ACC112 (cell line): ENCODE measurements around the gene UBE2Q2.
"Not testable (repeated sequence)": the region's sequence is repeated elsewhere in the genome, so short reads cannot be mapped to it uniquely, and the experiment has no call there.

Experiments used
- H2AFZ ChIP-seq: fragments of 200-600 bp; sonication (generic); one replicate; pipeline ENCODE4 v1.6.0; 2017; ENCODE audit warnings: antibody characterized with exemption, low read length; ENCODE audit not compliant: unreplicated experiment
- H3K27ac ChIP-seq: fragments of 200-600 bp; sonication (generic); 2 replicates; pipeline ENCODE4 v1.5.1; 2014; ENCODE audit warnings: low read depth, mild to moderate bottlenecking, antibody characterized with exemption, low read length, moderate library complexity
- H3K27me3 ChIP-seq: fragments of 200-600 bp; sonication (generic); 2 replicates; pipeline ENCODE4 v1.6.1; 2014; ENCODE audit warnings: mild to moderate bottlenecking, antibody characterized with exemption, low read length, moderate library complexity, mixed read lengths; ENCODE audit not compliant: insufficient read depth
- H3K36me3 ChIP-seq: fragments of 200-600 bp; sonication (generic); 2 replicates; pipeline ENCODE4 v1.6.1; 2016; ENCODE audit warnings: mild to moderate bottlenecking, antibody characterized with exemption, low read length, moderate library complexity, mixed read lengths; ENCODE audit not compliant: insufficient read depth
- H3K4me1 ChIP-seq: fragments of 200-600 bp; sonication (generic); one replicate; pipeline ENCODE4 v1.6.1; 2016; ENCODE audit warnings: low read length, mixed read lengths; ENCODE audit not compliant: insufficient read depth, unreplicated experiment, control insufficient read depth
- H3K4me3 ChIP-seq: fragments of 200-600 bp; sonication (generic); 2 replicates; pipeline ENCODE4 v1.5.1; 2014; ENCODE audit warnings: mild to moderate bottlenecking, low read depth, low read length
- H3K79me2 ChIP-seq: fragments of 200-600 bp; sonication (generic); one replicate; pipeline ENCODE4 v1.6.0; 2016; ENCODE audit warnings: low read length; ENCODE audit not compliant: control insufficient read depth, unreplicated experiment, insufficient read depth

UBE2Q2 gene

DNA sequence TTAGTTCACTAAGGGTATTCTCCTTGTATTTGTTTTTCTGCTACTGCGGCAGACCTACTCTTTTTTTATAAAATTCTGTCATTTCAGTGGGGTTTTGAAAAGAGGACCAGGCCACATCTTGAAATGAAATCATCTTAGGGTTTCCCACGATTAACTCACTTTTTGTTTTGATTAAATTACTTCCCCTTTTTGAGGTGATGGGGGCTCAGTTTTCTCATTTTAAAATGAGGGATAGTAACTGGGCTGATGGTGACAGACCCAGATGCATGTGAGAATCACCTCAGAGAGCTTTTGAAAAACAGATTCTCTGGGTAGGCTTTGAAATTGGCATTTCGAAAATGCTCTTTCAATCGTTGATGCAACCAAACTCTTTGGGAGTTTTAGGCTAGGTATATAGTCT lies 24.2 kb downstream of the UBE2Q2 start:
- Histone ChIP-seq H3K27me3 (no peaks in the 10 kb centered on the region), H3K36me3 (peaks cover 4% of the 10 kb centered on the region), H3K27ac (no peak overlapping the region), H2AFZ (no peak overlapping the region), H3K79me2 (peaks cover 23% of the 10 kb centered on the region), H3K4me1 (peaks cover 6% of the 10 kb centered on the region), H3K4me3 (no peak overlapping the region)

DNA sequence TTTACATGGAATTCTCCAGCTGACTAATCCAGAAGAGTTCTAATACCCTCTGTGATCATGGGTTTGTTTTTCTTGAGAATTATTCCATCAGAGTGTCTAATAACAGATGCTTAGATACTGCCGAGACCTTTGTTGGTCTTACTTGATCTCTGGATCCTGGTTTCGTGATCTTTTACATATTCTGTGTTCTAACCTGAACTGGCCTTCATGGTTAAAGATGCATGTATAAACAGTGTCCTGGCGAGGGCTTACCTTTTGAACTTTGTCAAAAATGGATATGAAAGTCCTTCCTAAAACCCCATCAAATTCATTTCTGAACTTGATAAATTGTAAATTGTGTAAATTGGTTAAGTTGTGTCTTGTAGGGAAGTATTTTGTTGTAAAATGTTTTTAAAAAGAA lies 24.8 kb downstream of the UBE2Q2 start:
- no peak overlapping the region for H3K4me3 ChIP-seq
- H3K4me1 ChIP-seq = peaks cover 6% of the 10 kb centered on the region
- H3K27ac ChIP-seq = no peak overlapping the region
- peaks cover 20% of the 10 kb centered on the region for H3K79me2 ChIP-seq
- H3K36me3 ChIP-seq = peaks cover 4% of the 10 kb centered on the region
- no peak overlapping the region for H2AFZ ChIP-seq
- H3K27me3 ChIP-seq = no peaks in the 10 kb centered on the region

DNA sequence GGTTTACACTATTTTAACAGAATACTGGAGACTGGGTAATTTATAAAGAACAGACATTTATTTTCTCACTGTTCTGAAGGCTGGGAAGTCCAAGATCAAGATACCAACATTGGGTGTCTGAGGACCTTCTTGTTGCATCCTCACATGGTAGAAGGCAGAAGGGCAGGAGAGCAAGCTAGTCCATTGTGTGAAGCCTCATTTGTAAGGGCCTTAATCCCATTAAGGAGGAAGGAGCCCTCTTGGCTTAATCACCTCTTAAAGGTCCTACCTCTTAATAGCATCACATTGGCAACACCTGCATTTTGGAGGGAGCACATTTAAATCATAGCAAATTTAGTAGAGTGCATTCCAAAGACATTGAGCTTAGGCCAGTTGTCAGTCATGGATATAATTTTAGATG lies 26.2 kb downstream of the UBE2Q2 start:
- peaks cover 6% of the 10 kb centered on the region for H3K4me1 ChIP-seq
- H2AFZ ChIP-seq = no peak overlapping the region
- H3K36me3 ChIP-seq = peaks cover 11% of the 10 kb centered on the region
- no peak overlapping the region for H3K27ac ChIP-seq
- H3K4me3 ChIP-seq = no peak overlapping the region
- H3K27me3 ChIP-seq = no peaks in the 10 kb centered on the region
- H3K79me2 ChIP-seq = peaks cover 18% of the 10 kb centered on the region

DNA sequence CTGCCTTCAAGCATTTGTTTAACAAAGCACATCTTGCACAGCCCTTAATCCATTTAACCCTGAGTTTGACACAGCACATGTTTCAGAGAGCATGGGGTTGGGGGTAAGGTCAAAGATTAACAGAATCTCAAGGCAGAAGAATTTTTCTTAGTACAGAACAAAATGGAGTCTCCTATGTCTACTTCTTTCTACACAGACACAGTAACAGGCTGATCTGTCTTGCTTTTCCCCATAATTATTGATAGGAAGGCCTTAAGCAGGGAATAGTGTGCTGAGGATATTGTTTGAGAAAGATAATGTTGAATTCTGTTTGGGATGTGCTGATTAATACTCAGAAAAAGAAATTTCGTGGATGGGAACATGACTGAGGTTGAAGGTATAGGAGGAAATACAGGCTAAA lies 28.3 kb downstream of the UBE2Q2 start:
- not testable (repeated sequence) for H3K79me2 ChIP-seq, H3K4me1 ChIP-seq, H3K27me3 ChIP-seq, H3K4me3 ChIP-seq, H2AFZ ChIP-seq, H3K27ac ChIP-seq
- H3K36me3 ChIP-seq = peaks cover 22% of the 10 kb centered on the region

DNA sequence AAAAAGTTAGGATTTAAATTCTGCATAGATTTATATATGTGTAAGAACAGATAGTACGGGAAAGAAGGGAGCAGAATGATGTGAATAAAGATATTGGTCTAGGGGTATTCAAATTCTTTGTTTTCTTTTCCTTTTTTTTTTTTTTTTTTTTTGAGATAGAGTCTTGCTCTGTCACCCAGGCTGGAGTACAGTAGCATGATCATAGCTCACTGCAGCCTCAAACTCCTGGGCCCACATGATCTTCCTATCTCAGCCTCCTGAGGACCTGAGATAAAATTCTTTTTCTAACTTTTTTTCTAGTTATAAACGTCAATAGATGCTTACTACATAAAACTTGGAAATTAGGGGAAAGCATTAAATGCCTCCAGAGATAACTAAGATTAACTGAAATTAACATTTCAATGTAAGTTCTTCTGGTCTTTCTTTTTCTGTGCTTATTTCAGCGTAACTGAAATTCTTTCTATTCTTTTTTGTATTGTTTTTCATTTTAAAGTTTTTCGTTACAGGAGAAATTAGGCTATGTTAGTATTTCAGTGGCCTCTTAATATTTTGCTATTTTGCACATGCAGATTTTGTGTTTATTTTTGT lies 29.2 kb downstream of the UBE2Q2 start:
- peaks cover 7% of the 10 kb centered on the region for H3K79me2 ChIP-seq
- no peaks in the 10 kb centered on the region for H3K27me3 ChIP-seq
- no peak overlapping the region for H3K4me3 ChIP-seq
- peaks cover 22% of the 10 kb centered on the region for H3K36me3 ChIP-seq
- no peaks in the 10 kb centered on the region for H3K4me1 ChIP-seq
- H2AFZ ChIP-seq = no peak overlapping the region
- H3K27ac ChIP-seq = no peak overlapping the region

DNA sequence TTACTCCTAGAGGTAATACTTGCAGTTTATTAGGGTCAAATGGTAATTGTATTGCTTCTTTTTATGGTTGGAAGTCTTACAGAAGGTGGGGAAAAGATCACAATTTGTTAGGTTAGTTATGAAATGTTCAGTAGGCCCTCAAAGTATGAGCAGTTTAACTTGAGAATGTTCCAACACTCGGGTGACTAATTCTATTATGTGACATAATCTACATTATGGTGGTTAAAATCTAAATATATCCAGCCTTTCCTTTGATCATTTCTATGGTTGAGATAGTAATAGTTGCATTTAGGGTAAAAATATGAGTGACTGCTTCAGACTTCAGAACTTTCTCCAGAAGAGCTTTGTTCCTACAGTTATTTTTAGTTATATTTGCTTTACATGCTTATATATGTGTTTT lies 40.8 kb downstream of the UBE2Q2 start:
- H2AFZ ChIP-seq = no peak overlapping the region
- H3K79me2 ChIP-seq = peaks cover 3% of the 10 kb centered on the region
- no peak overlapping the region for H3K27ac ChIP-seq
- H3K4me1 ChIP-seq = peaks cover 9% of the 10 kb centered on the region
- H3K27me3 ChIP-seq = no peaks in the 10 kb centered on the region
- no peak overlapping the region for H3K4me3 ChIP-seq
- H3K36me3 ChIP-seq = peaks cover 13% of the 10 kb centered on the region

DNA sequence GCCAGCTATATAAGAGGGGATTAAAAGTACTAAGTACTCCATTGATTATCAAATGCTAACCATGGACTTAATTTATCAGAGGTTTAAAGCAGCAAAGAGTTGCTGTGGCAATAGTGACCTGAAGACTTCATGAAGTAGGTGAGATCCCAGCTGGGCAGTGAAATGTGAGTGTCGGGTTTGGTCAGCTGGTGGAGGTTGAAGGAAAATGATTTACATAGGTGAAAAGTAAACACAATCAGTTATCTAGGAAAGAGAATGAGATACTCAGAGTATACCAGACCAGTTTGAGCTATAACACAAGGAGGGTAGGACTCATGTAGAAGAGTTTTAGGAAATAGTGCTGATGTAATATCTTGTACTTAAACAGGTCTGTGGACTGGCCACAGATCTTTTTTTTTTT lies 43.9 kb downstream of the UBE2Q2 start:
- Histone ChIP-seq H3K4me1 (peaks cover 34% of the 10 kb centered on the region), H3K27me3 (no peaks in the 10 kb centered on the region), H3K36me3 (peaks cover 19% of the 10 kb centered on the region), H3K79me2 (peaks cover 3% of the 10 kb centered on the region), H2AFZ (no peak overlapping the region), H3K27ac (no peak overlapping the region), H3K4me3 (no peak overlapping the region)

DNA sequence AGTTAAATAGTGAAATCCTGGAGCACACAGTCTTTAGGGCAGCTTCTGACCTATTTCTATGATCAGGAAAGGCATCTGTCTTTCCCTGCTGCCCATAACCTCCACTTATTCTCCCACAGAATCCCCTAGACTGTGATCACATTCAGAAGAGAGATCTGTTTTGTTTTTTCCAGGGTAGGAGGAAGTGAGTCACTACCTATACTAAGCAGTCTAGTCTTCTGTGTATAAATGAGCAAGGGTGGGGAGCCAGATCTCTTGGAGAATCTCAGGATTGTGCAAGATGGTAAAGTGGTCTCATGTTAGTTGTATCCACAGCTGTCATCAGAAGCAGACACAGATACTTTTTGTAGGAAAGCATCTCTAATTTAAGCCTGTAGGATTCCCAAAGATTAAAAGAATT lies 48.6 kb downstream of the UBE2Q2 start:
- H3K36me3 ChIP-seq = peaks cover 15% of the 10 kb centered on the region; the same call in 1 of the 2 replicates
- H3K79me2 ChIP-seq = no peaks in the 10 kb centered on the region
- peaks cover 26% of the 10 kb centered on the region for H3K4me1 ChIP-seq
- no peaks in the 10 kb centered on the region for H3K27me3 ChIP-seq
- H3K27ac ChIP-seq = peak overlapping the region; percentile 92
- H2AFZ ChIP-seq = peak overlapping the region; percentile 15
- peak overlapping the region; percentile 43; the same call in 1 of the 2 replicates for H3K4me3 ChIP-seq

DNA sequence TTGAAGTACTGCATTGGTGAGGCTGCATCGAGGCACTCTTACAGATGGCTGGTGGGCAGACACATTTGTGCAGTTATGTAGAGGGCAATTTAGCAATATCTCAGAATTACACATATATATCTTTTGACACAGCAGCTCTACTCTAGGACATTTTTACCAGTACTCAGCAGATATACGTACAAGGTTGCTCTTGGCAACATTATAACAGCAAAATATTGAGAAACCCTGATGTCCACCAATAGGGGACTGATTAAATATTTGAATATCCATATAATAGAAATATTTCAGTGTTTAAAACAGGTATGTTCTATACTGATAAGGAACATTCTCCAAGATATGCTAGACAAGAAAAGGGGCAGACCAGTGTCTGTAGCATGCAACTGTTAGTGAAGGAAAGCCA lies 52.5 kb downstream of the UBE2Q2 start:
- Histone ChIP-seq H3K4me1 (peaks cover 19% of the 10 kb centered on the region), H3K36me3 (peaks cover 6% of the 10 kb centered on the region; the same call in 1 of the 2 replicates), H3K79me2 (no peaks in the 10 kb centered on the region)

DNA sequence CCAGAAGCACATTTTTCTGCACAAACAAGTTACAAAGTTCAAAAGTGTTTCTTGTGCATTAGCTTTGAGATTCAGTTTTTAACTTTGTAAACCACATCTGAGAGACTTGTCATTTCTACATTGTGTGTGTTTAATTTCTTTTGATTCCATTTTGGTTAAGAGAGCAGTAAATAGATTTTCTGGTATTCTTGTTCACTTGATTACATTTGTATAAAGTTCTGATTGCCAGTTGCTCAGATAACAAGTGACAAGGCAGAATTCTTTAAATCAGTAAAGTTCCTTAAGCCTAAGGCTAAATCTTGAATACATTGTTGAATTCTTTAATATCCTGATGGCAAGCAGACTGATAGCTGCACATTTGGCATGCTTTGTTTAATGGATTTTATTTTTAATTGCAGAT lies 57.3 kb downstream of the UBE2Q2 start:
- Histone ChIP-seq H3K4me1 (peaks cover 21% of the 10 kb centered on the region), H3K27ac (no peak overlapping the region), H3K36me3 (0 out of 2 replicates have a peak, but pooled peaks cover 3% of the 10 kb centered on the region), H3K79me2 (peaks cover 13% of the 10 kb centered on the region), H3K27me3 (no peaks in the 10 kb centered on the region), H3K4me3 (peak overlapping the region; percentile 17; the same call in 1 of the 2 replicates), H2AFZ (no peak overlapping the region)

More for the DNA sequence above, 52.5 kb downstream of the UBE2Q2 start:
- Histone ChIP-seq H3K27me3 (no peaks in the 10 kb centered on the region), H3K27ac (no peak overlapping the region), H2AFZ (no peak overlapping the region), H3K4me3 (no peak overlapping the region)

DNA sequence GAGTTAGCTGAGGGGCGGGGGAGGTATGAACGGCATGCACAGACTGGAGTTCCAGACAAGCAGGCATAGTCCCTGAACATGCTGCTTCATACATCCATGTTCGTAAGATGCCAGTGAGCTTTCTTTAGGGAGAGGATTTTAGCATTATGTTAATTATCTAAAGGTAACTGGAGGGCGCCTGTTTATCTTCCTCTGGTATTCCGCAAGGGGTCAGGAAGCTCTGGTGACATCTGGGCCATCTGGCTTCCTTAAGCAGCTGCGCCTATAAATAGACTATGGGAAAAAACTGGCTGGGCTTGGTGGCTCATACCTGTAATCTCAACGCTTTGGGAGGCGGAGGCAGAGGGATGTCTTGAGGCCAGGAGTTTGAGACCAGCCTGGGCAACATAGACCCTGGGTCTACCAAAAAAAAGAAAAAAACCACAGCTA lies 58.9 kb downstream of the UBE2Q2 start:
- no peaks in the 10 kb centered on the region for H3K27me3 ChIP-seq
- H3K4me1 ChIP-seq = peaks cover 25% of the 10 kb centered on the region
- H2AFZ ChIP-seq = no peak overlapping the region
- H3K27ac ChIP-seq = no peak overlapping the region
- H3K4me3 ChIP-seq = no peak overlapping the region
- peaks cover 23% of the 10 kb centered on the region for H3K79me2 ChIP-seq
- 0 out of 2 replicates have a peak, but pooled peaks cover 5% of the 10 kb centered on the region for H3K36me3 ChIP-seq
